Subcutaneous adipose tissue (tissue), 4 donors: ENCODE measurements around the gene FARS2. TPM values are rescaled to one million over a fixed set of nuclear protein-coding genes. Genes with fewer than 3 reads are reported as not detected.

Source experiments
- CTCF ChIP-seq: fragments of 450-650 bp; IDR thresholded peaks from one replicate; pipeline ENCODE4 v1.5.1; 2016; ENCODE audit warnings: low read depth, mild to moderate bottlenecking, control low read depth, antibody characterized with exemption, moderate library complexity
- total RNA-seq, 4 donors: library from RNA; depleted of rRNA; stranded (reverse); fragments of >200 nt; gene quantifications; one replicate each; pipeline ENCODE4 v1.1.0, GENCODE V29; 2016

FARS2 gene
- total RNA-seq, 4 donors from 2014 or later: 6.2 to 13.6 (median 11.3) TPM

GRCh38 chr6:5562277-5562676, 301.0 kb downstream of the FARS2 start:
- TF ChIP-seq CTCF: no peak

DNA sequence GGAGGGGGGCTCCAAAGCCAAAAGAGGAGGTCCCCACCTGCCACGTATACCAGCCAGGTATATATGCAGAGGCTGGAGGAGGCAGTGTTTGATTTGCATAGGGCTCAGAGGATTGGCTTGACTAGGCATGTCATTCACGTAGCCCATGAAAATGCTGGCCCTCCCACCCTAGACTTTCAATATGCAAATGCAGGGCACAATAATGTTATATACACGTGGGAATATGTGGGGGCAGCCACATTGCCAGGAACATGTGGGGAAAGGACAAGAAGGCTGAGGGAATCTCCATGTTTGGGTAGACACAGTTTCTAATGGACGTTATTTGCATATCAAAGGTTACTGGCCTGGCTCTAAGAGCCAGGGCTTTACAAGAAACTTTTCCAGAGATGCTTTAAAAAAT, 301.8 kb downstream of the FARS2 start:
- no peak for TF ChIP-seq CTCF

DNA sequence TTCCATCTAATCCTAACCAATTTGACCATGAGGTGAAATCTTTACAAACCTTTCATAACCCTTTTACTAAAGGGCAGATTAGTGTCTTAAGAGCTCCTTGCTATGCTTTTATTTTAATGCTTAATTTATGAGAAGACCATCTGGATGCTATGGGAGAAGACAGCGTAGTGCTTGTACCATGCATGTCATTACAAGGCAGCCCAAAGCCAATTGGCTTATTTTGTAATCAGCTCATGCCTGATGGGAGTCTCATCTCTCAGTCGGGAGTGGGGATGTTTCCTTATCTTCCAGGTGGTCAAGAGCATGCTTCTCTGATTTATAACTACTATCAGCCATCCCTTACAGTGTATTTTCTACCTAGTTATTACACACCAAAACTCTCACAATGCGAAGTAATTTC, 304.7 kb downstream of the FARS2 start:
- no peak for TF ChIP-seq CTCF

DNA sequence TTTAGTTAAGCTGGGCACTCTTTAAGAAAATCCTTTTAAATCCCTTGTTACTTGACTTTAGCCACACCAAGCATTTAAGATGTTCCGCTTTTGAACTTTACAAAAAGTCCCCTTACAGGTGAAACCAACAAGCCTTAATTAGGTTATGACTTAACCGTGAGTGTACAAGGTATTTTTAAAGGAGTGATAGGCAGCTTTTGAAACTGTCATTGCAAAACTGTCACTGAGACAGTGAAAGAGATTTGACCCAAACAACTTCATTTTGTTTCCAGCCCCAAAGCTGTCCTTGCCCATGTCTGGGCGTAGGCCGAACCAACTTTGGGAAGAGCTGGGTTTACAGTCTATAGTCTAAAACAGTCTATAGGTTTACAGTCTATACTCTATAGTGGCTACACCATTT, 305.4 kb downstream of the FARS2 start:
- TF ChIP-seq CTCF: no peak

- TF ChIP-seq CTCF: no peak
Observed at GRCh38 chr6:5567352-5567751, 306.0 kb downstream of the FARS2 start.

GRCh38 chr6:5567890-5568289, 306.6 kb downstream of the FARS2 start:
- no peak for TF ChIP-seq CTCF

- no peak for TF ChIP-seq CTCF
Observed at GRCh38 chr6:5569491-5569890, 308.2 kb downstream of the FARS2 start.
